ENCODE results near the gene ATP7A.
"Not testable (repeated sequence)": the region's sequence is repeated elsewhere in the genome, so short reads cannot be mapped to it uniquely, and the experiment has no call there.

The ATP7A gene

DNA sequence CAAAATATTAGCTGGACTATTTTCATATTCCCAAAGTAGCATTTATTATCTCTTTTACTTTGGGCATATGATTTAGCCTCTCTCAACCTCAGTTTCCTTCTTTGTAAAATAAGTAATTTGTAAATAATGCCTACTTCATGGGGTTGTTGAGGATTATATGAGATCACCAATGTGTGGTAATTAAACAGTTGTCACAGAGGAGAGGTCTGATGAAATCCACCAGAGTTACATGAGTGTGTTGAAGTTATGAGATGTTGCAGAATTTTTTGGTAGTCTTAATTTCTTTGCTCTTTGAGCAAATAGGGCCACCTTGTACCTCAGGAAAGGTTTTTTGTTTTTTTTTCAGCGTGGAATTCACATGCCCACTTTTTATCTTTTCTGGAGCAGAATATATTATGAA lies 9.8 kb upstream of the ATP7A start:
- no peak for DNase-seq (ENCODE audit: extremely low read depth, low read depth)

DNA sequence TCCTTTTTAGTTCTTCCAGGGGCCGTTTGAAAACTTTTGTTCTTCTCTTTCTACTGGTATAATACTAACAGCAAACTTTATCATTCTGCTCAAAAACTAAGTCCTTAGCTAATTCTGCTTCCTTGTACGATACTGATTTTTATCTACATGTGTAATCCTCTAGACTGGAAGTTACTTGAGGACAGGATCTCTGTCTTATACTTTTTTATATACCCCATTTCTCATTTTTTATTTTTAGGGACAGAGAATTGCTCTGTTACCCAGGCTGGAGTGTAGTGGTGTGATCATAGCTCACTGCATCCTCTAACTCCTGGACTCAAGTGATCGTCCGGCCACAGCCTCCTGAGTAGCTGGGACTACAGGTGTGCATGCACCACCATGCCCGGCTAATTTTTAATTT lies 9.0 kb upstream of the ATP7A start:
- TF ChIP-seq, protein P1, sequence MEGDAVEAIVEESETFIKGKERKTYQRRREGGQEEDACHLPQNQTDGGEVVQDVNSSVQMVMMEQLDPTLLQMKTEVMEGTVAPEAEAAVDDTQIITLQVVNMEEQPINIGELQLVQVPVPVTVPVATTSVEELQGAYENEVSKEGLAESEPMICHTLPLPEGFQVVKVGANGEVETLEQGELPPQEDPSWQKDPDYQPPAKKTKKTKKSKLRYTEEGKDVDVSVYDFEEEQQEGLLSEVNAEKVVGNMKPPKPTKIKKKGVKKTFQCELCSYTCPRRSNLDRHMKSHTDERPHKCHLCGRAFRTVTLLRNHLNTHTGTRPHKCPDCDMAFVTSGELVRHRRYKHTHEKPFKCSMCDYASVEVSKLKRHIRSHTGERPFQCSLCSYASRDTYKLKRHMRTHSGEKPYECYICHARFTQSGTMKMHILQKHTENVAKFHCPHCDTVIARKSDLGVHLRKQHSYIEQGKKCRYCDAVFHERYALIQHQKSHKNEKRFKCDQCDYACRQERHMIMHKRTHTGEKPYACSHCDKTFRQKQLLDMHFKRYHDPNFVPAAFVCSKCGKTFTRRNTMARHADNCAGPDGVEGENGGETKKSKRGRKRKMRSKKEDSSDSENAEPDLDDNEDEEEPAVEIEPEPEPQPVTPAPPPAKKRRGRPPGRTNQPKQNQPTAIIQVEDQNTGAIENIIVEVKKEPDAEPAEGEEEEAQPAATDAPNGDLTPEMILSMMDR (IDR thresholded peaks at IDR 0.05; ENCODE audit: low read depth, low read length): no peak
- DNase-seq (ENCODE audit: extremely low read depth, low read depth): no peak

More for the DNA sequence above, 9.8 kb upstream of the ATP7A start:
- TF ChIP-seq, protein P1 (IDR thresholded peaks at IDR 0.05; ENCODE audit: low read depth, low read length): no peak

DNA sequence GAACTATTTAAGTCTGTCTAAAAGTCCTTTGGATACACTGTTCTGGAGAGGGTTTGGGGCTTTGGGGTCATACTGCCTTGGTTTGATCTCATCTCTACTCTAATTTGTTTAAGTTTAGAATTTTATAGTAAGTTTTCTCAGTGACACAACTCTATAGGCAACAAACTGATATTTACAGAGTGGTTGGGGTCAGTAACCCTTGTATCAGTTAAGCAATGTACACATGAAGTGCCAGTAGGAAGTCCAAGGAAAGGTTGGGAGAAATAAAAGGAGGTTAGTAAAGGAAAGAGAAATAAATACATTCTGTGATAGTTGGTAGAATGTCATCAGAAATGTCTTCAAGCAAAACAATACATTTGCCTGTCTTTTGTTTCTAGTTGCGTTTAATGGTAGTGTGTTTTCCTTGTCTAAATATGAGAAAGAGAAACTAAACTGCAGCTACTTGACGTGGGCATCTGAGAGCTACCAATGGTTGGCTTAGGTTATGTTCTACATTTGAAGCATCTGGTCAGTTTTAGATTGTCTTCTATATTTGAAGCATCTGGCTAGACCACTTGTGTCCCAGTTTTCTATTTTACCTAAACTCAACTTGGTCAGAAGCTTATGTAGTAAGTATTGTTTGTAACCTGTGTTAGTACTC lies 6.9 kb downstream of the ATP7A start:
- TF ChIP-seq, protein P1 (IDR thresholded peaks at IDR 0.05; ENCODE audit: low read depth, low read length): no peak
- no peak for DNase-seq (ENCODE audit: extremely low read depth, low read depth)

DNA sequence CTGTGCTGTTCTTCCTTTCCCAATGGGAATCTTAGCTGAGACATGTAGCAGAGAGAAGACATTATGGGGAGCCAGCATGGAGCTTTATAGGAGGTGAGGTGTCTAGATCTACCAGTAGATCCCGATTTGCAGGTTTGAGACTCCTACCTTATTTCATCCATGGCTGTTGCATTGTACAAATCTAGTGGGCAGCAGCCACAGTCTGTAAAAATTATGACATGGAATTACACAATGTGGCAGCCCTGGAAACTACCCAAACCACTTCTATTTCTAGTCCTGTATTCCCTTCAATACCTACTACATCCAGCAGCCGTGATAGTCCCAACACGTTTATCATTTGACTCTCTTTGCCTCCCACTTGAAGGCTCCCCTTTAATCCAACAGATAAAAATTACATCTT lies 8.1 kb downstream of the ATP7A start:
- TF ChIP-seq, protein P1 (IDR thresholded peaks at IDR 0.05; ENCODE audit: low read depth, low read length): no peak
- no peak for DNase-seq (ENCODE audit: extremely low read depth, low read depth)

DNA sequence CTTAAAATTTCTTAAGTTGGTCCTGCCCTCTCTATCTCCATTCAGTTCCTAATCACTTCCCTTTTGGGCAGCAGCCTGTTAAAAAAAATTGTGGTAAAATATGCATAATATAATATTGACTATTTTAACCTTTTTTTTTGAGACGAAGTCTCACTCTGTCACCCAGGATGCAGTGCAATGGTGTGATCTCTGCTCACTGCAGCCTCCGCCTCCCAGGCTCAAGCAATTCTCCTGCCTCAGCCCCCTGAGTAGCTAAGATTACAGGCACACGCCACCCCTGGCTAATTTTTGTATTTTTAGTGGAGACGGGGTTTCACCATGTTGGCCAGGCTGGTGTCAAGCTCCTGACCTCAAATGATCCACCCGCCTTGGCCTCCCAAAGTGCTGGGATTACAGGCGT lies 8.9 kb downstream of the ATP7A start:
- DNase-seq (ENCODE audit: extremely low read depth, low read depth): not testable (repeated sequence)

DNA sequence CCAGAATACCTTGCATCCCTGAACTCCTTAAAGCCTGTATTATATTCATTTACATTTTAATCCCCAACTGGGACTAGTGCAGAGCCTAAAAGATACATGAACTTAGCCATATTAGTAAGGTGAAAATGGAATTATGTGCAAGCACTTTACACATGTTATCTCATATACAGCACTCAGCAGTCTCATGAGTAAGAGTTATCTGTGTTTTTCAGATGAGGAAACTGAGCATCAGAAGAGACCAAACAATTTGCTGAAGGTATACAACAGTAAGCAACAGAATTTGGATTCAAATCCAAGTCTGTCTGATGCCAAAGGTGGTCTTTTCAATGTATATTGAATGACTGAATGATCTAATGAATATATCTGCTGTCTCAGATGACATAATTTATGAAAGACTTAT lies 12.3 kb downstream of the ATP7A start:
- TF ChIP-seq, protein P1 (IDR thresholded peaks at IDR 0.05; ENCODE audit: low read depth, low read length): no peak

DNA sequence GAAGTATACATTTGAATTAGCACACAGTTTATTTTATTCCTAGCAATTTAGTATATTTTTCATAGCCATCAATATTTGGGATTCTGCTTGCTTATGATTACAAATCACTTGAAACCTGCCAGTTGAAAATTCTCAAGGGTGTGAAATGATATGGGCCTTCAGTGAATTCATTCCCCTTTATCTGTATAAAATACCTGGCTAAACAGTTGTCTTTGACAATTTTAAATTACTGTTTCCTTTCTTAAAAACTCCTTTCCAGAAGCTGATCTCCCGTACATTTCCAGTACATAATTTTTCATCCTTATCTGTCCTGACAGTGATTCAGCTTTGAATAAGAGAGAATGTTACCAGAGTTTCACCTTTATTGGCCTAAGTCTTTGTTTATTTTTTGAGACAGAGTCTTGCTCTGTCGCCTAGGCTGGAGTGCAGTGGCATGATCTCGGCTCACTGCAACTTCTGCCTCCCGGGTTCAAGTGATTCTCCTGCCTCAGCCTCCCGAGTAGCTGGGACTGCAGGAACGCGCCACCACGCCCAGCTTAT lies 13.9 kb downstream of the ATP7A start:
- no peak for DNase-seq (ENCODE audit: extremely low read depth, low read depth)
- TF ChIP-seq, protein P1 (IDR thresholded peaks at IDR 0.05; ENCODE audit: low read depth, low read length): no peak

More for the DNA sequence above, 12.3 kb downstream of the ATP7A start:
- no peak for DNase-seq (ENCODE audit: extremely low read depth, low read depth)

DNA sequence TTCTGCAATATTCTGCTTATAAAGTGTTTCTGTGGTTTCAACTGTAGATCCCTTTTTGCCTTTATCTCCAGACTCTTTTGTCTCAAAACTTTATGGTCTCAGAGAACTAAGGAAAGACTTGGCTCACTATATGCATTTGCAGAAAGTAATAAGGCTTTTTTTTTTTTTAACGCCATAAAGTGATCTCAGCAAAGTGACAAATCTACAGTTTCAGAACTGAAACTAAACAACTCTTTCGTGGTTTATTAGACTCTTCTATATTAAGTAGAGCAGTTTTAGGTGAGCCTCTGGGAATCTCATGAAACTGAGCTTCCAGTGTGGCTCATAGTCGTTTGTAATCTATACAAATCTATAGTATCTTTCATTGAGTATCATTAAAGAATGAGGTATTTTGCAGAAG lies 15.3 kb downstream of the ATP7A start:
- TF ChIP-seq, protein P1 (IDR thresholded peaks at IDR 0.05; ENCODE audit: low read depth, low read length): no peak
- no peak for DNase-seq (ENCODE audit: extremely low read depth, low read depth)

Data from AG09319 (cell line).